ENCODE measurements around the gene IGSF9B. TPM values are rescaled to one million over a fixed set of nuclear protein-coding genes. Genes with fewer than 3 reads are reported as not detected.

Gene IGSF9B
- total RNA-seq, 1 donor from 2014 or later, result 209 TPM

- peaks cover 32% of the 10 kb centered on the region for H3K36me3 Mint-ChIP-seq (ENCODE audit: unreplicated experiment)
- peaks cover 62% of the 10 kb centered on the region for H3K4me1 Mint-ChIP-seq (ENCODE audit: low read depth, unreplicated experiment)
- peak; percentile 87 for DNase-seq
- peaks cover 38% of the 10 kb centered on the region for H3K27me3 Mint-ChIP-seq (ENCODE audit: unreplicated experiment)
- H3K4me3 Mint-ChIP-seq (ENCODE audit: unreplicated experiment), result peak overlapping the region; percentile 60
- H3K9me3 Mint-ChIP-seq (ENCODE audit: unreplicated experiment), result peaks cover 50% of the 10 kb centered on the region
- TF ChIP-seq CTCF (IDR thresholded peaks at IDR 0.05; ENCODE audit: partially characterized antibody, unreplicated experiment), result no peak
- H3K27ac Mint-ChIP-seq (ENCODE audit: unreplicated experiment), result peak overlapping the region; percentile 97
These were observed 20.2 kb downstream of the IGSF9B start for GRCh38 chr11:133936592-133936991.

DNA sequence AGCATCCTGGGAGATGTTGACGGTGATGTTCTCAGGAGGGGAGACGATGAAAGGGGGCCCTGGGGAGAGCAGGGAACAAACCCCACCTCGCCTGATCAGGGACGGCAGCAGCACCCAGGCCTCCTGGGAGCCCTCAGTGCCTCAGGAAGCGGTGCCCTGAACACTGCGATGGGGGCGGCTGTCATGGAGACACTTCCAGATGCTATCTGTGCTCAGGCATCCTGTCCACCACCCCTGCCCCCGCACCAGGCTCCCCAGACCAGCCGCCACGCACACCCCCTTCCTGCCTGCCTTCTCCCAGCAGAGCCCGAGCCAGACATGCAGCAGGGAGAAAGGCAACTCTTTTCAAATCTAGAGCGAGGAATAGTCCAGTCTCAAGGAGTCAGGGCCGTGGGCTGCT lies 20.6 kb downstream of the IGSF9B start:
- Mint-ChIP-seq H3K4me3 (ENCODE audit: unreplicated experiment) (peak overlapping the region; percentile 60), H3K27me3 (ENCODE audit: unreplicated experiment) (peaks cover 38% of the 10 kb centered on the region), H3K9me3 (ENCODE audit: unreplicated experiment) (peaks cover 49% of the 10 kb centered on the region), H3K27ac (ENCODE audit: unreplicated experiment) (peak overlapping the region; percentile 97), H3K4me1 (ENCODE audit: low read depth, unreplicated experiment) (peaks cover 59% of the 10 kb centered on the region), H3K36me3 (ENCODE audit: unreplicated experiment) (peaks cover 32% of the 10 kb centered on the region)
- no peak for DNase-seq
- no peak for TF ChIP-seq CTCF (IDR thresholded peaks at IDR 0.05; ENCODE audit: partially characterized antibody, unreplicated experiment)

- H3K4me3 Mint-ChIP-seq (ENCODE audit: unreplicated experiment), result peak overlapping the region; percentile 49
- H3K9me3 Mint-ChIP-seq (ENCODE audit: unreplicated experiment), result peaks cover 47% of the 10 kb centered on the region
- no peak for DNase-seq
- H3K27me3 Mint-ChIP-seq (ENCODE audit: unreplicated experiment), result peaks cover 37% of the 10 kb centered on the region
- no peak for TF ChIP-seq CTCF (IDR thresholded peaks at IDR 0.05; ENCODE audit: partially characterized antibody, unreplicated experiment)
- H3K36me3 Mint-ChIP-seq (ENCODE audit: unreplicated experiment), result peaks cover 30% of the 10 kb centered on the region
- peak overlapping the region; percentile 97 for H3K27ac Mint-ChIP-seq (ENCODE audit: unreplicated experiment)
- peaks cover 55% of the 10 kb centered on the region for H3K4me1 Mint-ChIP-seq (ENCODE audit: low read depth, unreplicated experiment)
These were observed 21.2 kb downstream of the IGSF9B start for GRCh38 chr11:133935551-133935910.

GRCh38 chr11:133934599-133935550 lies 21.9 kb downstream of the IGSF9B start:
- Mint-ChIP-seq H3K4me3 (ENCODE audit: unreplicated experiment) (peak overlapping the region; percentile 57), H3K36me3 (ENCODE audit: unreplicated experiment) (peaks cover 24% of the 10 kb centered on the region), H3K27ac (ENCODE audit: unreplicated experiment) (peak overlapping the region; percentile 97), H3K4me1 (ENCODE audit: low read depth, unreplicated experiment) (peaks cover 52% of the 10 kb centered on the region), H3K27me3 (ENCODE audit: unreplicated experiment) (peaks cover 37% of the 10 kb centered on the region), H3K9me3 (ENCODE audit: unreplicated experiment) (peaks cover 43% of the 10 kb centered on the region)
- TF ChIP-seq CTCF (IDR thresholded peaks at IDR 0.05; ENCODE audit: partially characterized antibody, unreplicated experiment), result no peak
- DNase-seq, result no peak

DNA sequence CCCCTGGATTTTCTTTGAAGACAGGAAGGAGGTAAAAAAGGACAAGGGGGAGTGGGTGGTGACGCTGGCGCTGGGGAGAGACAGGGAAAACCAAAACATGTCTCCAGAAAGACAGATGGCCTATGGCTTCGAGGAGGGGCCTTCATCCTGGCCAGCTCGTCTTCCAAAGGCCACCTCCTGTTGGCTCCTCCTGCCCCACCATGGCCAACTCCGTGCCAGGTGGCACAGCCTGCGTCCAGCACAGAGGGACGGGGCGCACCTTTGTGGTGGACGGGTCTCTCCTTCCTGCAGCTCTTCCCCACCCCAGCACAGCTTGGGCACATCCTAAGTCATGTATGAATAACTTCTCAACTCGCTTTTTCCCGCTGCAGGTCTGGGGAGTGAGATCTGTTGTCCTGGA lies 22.7 kb downstream of the IGSF9B start:
- H3K27ac Mint-ChIP-seq (ENCODE audit: unreplicated experiment), result no peak overlapping the region
- peaks cover 36% of the 10 kb centered on the region for H3K27me3 Mint-ChIP-seq (ENCODE audit: unreplicated experiment)
- TF ChIP-seq CTCF (IDR thresholded peaks at IDR 0.05; ENCODE audit: partially characterized antibody, unreplicated experiment), result no peak
- no peak for DNase-seq
- H3K4me1 Mint-ChIP-seq (ENCODE audit: low read depth, unreplicated experiment), result peaks cover 46% of the 10 kb centered on the region
- H3K4me3 Mint-ChIP-seq (ENCODE audit: unreplicated experiment), result no peak overlapping the region
- H3K9me3 Mint-ChIP-seq (ENCODE audit: unreplicated experiment), result peaks cover 40% of the 10 kb centered on the region
- peaks cover 16% of the 10 kb centered on the region for H3K36me3 Mint-ChIP-seq (ENCODE audit: unreplicated experiment)
